ENCODE measurements around the gene TOM1L1. TPM values are rescaled to one million over a fixed set of nuclear protein-coding genes. Genes with fewer than 3 reads are reported as not detected.
"Not testable (repeated sequence)": the region's sequence is repeated elsewhere in the genome, so short reads cannot be mapped to it uniquely, and the experiment has no call there.

The TOM1L1 gene
- total RNA-seq, 6 experiments from 2014 or later, result 15.4 to 26.0 (median 21.7) TPM

DNA sequence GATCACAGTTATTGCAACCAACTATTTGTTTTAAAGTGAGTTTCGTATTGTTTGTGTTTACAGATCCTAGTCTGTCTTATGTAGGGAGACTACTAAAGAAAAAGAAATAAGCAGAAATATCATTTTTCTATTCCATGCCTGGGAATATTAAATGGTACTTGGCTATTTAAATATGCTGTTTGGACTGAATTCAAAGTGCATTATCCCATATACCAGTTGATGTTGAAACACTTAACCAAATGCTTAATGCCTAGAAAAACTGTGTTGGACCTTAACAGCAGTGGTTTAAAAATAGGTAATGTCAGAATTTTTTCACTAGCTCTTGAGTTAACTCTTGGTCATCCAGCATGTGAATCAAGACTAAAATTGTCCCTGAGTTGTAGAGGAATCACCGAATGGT, 37.5 kb upstream of the TOM1L1 start:
- TF ChIP-seq, protein P1, sequence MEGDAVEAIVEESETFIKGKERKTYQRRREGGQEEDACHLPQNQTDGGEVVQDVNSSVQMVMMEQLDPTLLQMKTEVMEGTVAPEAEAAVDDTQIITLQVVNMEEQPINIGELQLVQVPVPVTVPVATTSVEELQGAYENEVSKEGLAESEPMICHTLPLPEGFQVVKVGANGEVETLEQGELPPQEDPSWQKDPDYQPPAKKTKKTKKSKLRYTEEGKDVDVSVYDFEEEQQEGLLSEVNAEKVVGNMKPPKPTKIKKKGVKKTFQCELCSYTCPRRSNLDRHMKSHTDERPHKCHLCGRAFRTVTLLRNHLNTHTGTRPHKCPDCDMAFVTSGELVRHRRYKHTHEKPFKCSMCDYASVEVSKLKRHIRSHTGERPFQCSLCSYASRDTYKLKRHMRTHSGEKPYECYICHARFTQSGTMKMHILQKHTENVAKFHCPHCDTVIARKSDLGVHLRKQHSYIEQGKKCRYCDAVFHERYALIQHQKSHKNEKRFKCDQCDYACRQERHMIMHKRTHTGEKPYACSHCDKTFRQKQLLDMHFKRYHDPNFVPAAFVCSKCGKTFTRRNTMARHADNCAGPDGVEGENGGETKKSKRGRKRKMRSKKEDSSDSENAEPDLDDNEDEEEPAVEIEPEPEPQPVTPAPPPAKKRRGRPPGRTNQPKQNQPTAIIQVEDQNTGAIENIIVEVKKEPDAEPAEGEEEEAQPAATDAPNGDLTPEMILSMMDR (IDR thresholded peaks at IDR 0.05), result no peak
- H3K9me3 Mint-ChIP-seq, result no peaks in the 10 kb centered on the region; the same call in 1 of the 2 replicates
- H3K27ac Mint-ChIP-seq, result no peak overlapping the region
- H3K4me3 Mint-ChIP-seq, result no peak overlapping the region
- H3K27me3 Mint-ChIP-seq (ENCODE audit: insufficient read depth), result peaks cover 2% of the 10 kb centered on the region; the same call in 1 of the 2 replicates
- DNase-seq, result no peak
- no peaks in the 10 kb centered on the region for H3K36me3 Mint-ChIP-seq (ENCODE audit: low read depth)
- no peaks in the 10 kb centered on the region for H3K4me1 Mint-ChIP-seq (ENCODE audit: low read depth)

DNA sequence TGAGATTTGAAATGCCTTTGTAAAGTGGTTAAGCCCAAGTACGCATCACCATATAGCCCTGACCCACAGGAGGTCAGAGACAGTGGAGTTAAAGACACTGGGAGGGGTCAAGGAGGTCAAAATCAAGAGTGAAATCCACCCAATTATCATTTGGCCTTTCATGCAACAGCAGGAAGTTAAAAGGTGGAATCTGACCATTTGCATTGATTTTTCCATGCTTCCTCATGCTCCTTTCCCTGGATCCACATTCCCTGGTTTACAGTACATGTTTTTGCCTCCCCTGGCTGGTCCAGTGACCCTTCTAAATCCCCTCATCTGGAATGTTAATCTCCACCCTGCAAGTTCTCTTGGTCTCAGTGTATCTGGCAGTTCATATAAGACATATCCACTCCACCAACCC, 36.6 kb upstream of the TOM1L1 start:
- no peak for DNase-seq
- Mint-ChIP-seq H3K4me1 (ENCODE audit: low read depth) (no peaks in the 10 kb centered on the region), H3K36me3 (ENCODE audit: low read depth) (no peaks in the 10 kb centered on the region), H3K4me3 (no peak overlapping the region), H3K9me3 (no peaks in the 10 kb centered on the region; the same call in 1 of the 2 replicates), H3K27me3 (ENCODE audit: insufficient read depth) (no peaks in the 10 kb centered on the region), H3K27ac (no peak overlapping the region)
- TF ChIP-seq, protein P1 (IDR thresholded peaks at IDR 0.05), result no peak

DNA sequence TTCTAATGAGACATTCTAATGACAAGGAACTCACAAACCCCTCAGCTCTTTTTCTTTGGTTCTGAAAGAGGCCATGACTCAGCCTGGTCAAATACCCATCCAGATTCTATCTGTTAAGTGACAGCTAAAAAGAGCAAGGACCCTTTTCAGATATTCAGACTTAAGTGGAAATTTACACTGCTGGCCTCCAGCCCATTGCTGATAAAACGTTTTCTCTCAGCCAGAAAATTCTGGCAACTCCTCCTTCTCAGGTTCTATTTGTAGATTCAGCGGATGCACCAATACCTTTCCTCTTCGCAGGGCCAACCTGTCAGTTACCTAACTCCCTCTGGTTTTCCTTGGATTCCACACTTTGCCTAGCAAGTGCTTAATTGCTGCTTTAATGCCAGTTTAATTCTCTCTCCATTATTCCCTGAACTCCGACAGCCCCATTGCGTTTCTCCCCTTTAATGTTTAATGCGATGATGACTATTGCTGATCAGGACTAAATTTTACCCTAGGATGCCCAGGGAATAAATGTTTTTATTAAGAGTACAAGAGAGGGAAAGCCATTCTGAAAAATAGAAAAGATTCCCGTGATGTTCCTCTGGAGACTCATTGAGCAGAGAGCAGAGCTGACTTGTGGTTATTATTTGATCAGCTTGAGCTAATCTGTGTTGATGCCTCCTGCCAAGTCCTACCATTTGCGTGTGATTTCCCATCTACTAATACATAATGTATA, 35.9 kb upstream of the TOM1L1 start:
- Mint-ChIP-seq H3K9me3 (no peaks in the 10 kb centered on the region; the same call in 1 of the 2 replicates), H3K4me3 (no peak overlapping the region)
- TF ChIP-seq, protein P1 (IDR thresholded peaks at IDR 0.05), result no peak

DNA sequence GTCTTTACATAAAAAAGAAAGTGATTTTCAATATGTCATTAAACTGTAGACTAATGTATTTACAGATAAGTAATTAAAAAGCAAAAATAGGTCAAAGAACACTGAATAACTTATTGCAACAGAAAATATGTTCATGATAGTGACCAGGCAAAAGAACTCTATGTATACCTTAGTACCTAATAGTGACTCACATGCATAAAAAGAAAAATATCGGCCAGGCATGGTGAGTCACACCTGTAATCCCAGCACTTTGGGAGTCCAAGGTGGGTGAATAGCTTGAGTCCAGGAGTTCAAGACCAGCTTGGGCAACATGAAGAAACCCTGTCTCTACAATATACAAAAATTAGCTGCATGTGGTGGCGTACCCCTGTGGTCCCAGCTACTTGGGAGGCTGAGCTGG, 33.0 kb upstream of the TOM1L1 start:
- Mint-ChIP-seq H3K27ac (no peak overlapping the region), H3K4me1 (ENCODE audit: low read depth) (no peaks in the 10 kb centered on the region), H3K9me3 (no peaks in the 10 kb centered on the region; the same call in 1 of the 2 replicates), H3K4me3 (no peak overlapping the region), H3K36me3 (ENCODE audit: low read depth) (no peaks in the 10 kb centered on the region), H3K27me3 (ENCODE audit: insufficient read depth) (no peaks in the 10 kb centered on the region)
- DNase-seq, result no peak
- TF ChIP-seq, protein P1 (IDR thresholded peaks at IDR 0.05), result no peak

More for the DNA sequence above, 35.9 kb upstream of the TOM1L1 start:
- DNase-seq, result no peak
- no peaks in the 10 kb centered on the region for H3K4me1 Mint-ChIP-seq (ENCODE audit: low read depth)
- H3K27me3 Mint-ChIP-seq (ENCODE audit: insufficient read depth), result no peaks in the 10 kb centered on the region
- H3K36me3 Mint-ChIP-seq (ENCODE audit: low read depth), result no peaks in the 10 kb centered on the region
- no peak overlapping the region for H3K27ac Mint-ChIP-seq

DNA sequence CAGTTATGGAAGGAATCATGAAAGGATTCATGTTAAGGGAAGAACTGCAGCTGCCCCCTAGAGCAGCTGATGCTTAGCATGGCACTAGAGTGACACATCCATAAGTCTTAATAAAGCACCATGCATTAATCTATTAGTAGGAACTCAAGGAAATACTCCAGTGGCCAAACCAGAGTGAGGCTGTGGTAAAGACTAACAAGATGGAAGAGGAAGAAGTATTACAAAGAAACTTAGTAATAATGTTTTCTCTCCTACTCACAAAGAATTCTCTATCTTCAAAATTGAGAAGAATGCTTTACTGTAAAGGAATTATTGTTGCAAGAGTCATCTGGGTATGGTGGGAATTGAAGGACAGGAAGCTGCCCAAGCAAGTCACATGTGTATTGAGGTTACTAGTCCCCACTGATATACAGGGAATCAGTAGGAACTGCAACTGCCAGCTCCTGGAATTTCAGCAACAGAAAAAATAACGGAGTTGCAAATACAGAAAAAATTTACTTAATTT, 29.9 kb upstream of the TOM1L1 start:
- H3K4me1 Mint-ChIP-seq (ENCODE audit: low read depth), result no peaks in the 10 kb centered on the region
- no peaks in the 10 kb centered on the region; the same call in 1 of the 2 replicates for H3K27me3 Mint-ChIP-seq (ENCODE audit: insufficient read depth)
- TF ChIP-seq, protein P1 (IDR thresholded peaks at IDR 0.05), result no peak
- H3K36me3 Mint-ChIP-seq (ENCODE audit: low read depth), result no peaks in the 10 kb centered on the region
- H3K27ac Mint-ChIP-seq, result no peak overlapping the region
- no peak for DNase-seq
- H3K4me3 Mint-ChIP-seq, result no peak overlapping the region
- no peaks in the 10 kb centered on the region for H3K9me3 Mint-ChIP-seq

DNA sequence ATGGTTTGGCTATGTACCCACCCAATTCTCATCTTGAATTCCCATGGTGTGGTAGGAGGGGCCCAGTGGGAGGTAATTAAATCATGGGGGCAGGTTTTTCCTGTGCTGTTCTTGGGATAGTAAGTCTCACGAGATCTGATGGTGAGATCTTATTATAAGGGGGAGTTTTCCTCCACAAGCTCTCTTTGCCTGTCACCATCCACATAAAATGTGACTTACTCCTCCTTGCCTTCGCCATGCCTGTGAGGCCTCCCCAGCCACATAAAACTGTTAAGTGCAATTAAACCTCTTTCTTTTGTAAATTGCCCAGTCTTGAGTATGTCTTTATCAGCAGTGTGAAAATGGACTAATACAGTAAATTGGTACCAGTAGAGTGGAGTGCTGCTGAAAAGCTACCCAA, 24.7 kb upstream of the TOM1L1 start:
- H3K4me1 Mint-ChIP-seq (ENCODE audit: low read depth); H3K36me3 Mint-ChIP-seq (ENCODE audit: low read depth); H3K27me3 Mint-ChIP-seq (ENCODE audit: insufficient read depth); H3K4me3 Mint-ChIP-seq; H3K9me3 Mint-ChIP-seq; DNase-seq; H3K27ac Mint-ChIP-seq: not testable (repeated sequence)
